A673 (cell line): ENCODE results near the gene EFCAB8. TPM values are rescaled to one million over a fixed set of nuclear protein-coding genes. Genes with fewer than 3 reads are reported as not detected.

ENCODE experiments used
- BruUV-seq: library from RNA; stranded (reverse); fragments of 400-500 nt; replicated peaks from 2 replicates; lab custom pipeline; 2021; lab: Mats Ljungman, UMichigan
- CTCF ChIA-PET: fragments of 300-600 bp; sonication (Branson Sonifier 250); formaldehyde crosslinking; loops from one replicate; lab custom pipeline; 2022; ENCODE audit warnings: antibody characterized with exemption; lab: Charles Lee
- POLR2A ChIA-PET: fragments of 300-600 bp; sonication (Branson Sonifier 250); formaldehyde crosslinking; loops from one replicate; lab custom pipeline; 2022; ENCODE audit warnings: antibody characterized with exemption; ENCODE audit not compliant: low non-redundant PET; lab: Charles Lee
- DNase-seq: peaks from one replicate; pipeline ENCODE4 v3.0.0-alpha.2; 2015; ENCODE audit warnings: low spot score
- H3K27ac ChIP-seq: fragments of 200-600 bp; sonication (generic); 2 replicates; pipeline ENCODE4 v1.5.1; 2016; ENCODE audit warnings: mixed run types, low read depth, mild to moderate bottlenecking, mixed read lengths, antibody characterized with exemption, low read length; ENCODE audit not compliant: poor library complexity, severe bottlenecking
- H3K27me3 ChIP-seq: fragments of 200-600 bp; sonication (generic); replicated peaks from 2 replicates; pipeline ENCODE4 v1.6.1; 2017; ENCODE audit warnings: mixed run types, low read depth, mild to moderate bottlenecking, mixed read lengths, antibody characterized with exemption, low read length; ENCODE audit not compliant: insufficient read depth, poor library complexity
- H3K36me3 ChIP-seq: fragments of 200-600 bp; sonication (generic); 2 replicates; pipeline ENCODE4 v1.6.1; 2016; ENCODE audit warnings: mixed run types, mild to moderate bottlenecking, mixed read lengths, antibody characterized with exemption, low read length; ENCODE audit not compliant: insufficient read depth, poor library complexity, severe bottlenecking
- H3K4me1 ChIP-seq: fragments of 200-600 bp; sonication (generic); 2 replicates; pipeline ENCODE4 v1.6.1; 2017; ENCODE audit warnings: mixed run types, mild to moderate bottlenecking, mixed read lengths, antibody characterized with exemption, low read length; ENCODE audit not compliant: insufficient read depth, poor library complexity, severe bottlenecking
- H3K4me3 ChIP-seq: fragments of 200-600 bp; sonication (generic); 2 replicates; pipeline ENCODE4 v1.5.1; 2016; ENCODE audit warnings: low read depth, mixed run types, mild to moderate bottlenecking, mixed read lengths, low read length; ENCODE audit not compliant: poor library complexity, severe bottlenecking
- H3K9me3 ChIP-seq: fragments of 200-600 bp; sonication (generic); 2 replicates; pipeline ENCODE4 v1.6.1; 2016; ENCODE audit warnings: mixed run types, low read depth, mild to moderate bottlenecking, mixed read lengths, antibody characterized with exemption, low read length; ENCODE audit not compliant: poor library complexity, severe bottlenecking
- CTCF ChIP-seq: fragments of 300-800, 200-600 bp; sonication (generic); conservative IDR thresholded peaks from 2 replicates; pipeline ENCODE4 v1.5.1; 2017; ENCODE audit warnings: low read depth, mild to moderate bottlenecking, antibody characterized with exemption, low read length, moderate library complexity, mixed read lengths
- EZH2 ChIP-seq: fragments of 200-600 bp; sonication (generic); IDR thresholded peaks from 2 replicates; pipeline ENCODE4 v1.6.1; 2017; ENCODE audit warnings: borderline replicate concordance, low read depth, mild to moderate bottlenecking, mixed read lengths, antibody characterized with exemption, low read length; ENCODE audit not compliant: poor library complexity, severe bottlenecking
- intact Hi-C: fragments of 100-400 bp; cut with micrococcal nuclease; formaldehyde crosslinking; loops from one replicate; pipeline ENCODE4 v1.10.0; 2022; ENCODE audit not compliant: unreplicated experiment
- total RNA-seq: library from RNA; stranded (reverse); gene quantifications from 2 replicates; pipeline ENCODE4 v1.2.3, GENCODE V29; 2021

EFCAB8 gene
- total RNA-seq, 1 experiment from 2014 or later: not detected

GRCh38 chr20:33009214-33010132 is 150.8 kb downstream of the EFCAB8 start:
- Histone ChIP-seq H3K27me3 (peaks cover 33% of the 10 kb centered on the region), H3K9me3 (no peaks in the 10 kb centered on the region), H3K4me3 (no peak overlapping the region), H3K27ac (no peak overlapping the region), H3K4me1 (no peaks in the 10 kb centered on the region), H3K36me3 (no peaks in the 10 kb centered on the region)
- no TSS peak for BruUV-seq
- intact Hi-C loops: no loop called here
- DNase-seq: no peak
- POLR2A ChIA-PET: no interaction called here
- CTCF ChIA-PET: no interaction called here
- TF ChIP-seq EZH2 (no peak), CTCF (no peak)

GRCh38 chr20:33010133-33010504 is 151.4 kb downstream of the EFCAB8 start:
- intact Hi-C loops: no loop called here
- no peak for TF ChIP-seq EZH2
- no peak for TF ChIP-seq CTCF
- Histone ChIP-seq H3K27ac (no peak overlapping the region), H3K36me3 (no peaks in the 10 kb centered on the region), H3K9me3 (no peaks in the 10 kb centered on the region), H3K27me3 (peaks cover 38% of the 10 kb centered on the region), H3K4me1 (no peaks in the 10 kb centered on the region), H3K4me3 (no peak overlapping the region)
- no peak for DNase-seq
- ChIA-PET CTCF (no interaction called here), POLR2A (no interaction called here)
- BruUV-seq: no TSS peak

GRCh38 chr20:33010674-33011449 is 152.1 kb downstream of the EFCAB8 start:
- Histone ChIP-seq H3K36me3 (no peaks in the 10 kb centered on the region), H3K27ac (no peak overlapping the region), H3K9me3 (no peaks in the 10 kb centered on the region), H3K4me1 (no peaks in the 10 kb centered on the region), H3K27me3 (peaks cover 45% of the 10 kb centered on the region), H3K4me3 (no peak overlapping the region)
- intact Hi-C loops: no loop called here
- ChIA-PET CTCF (no interaction called here), POLR2A (no interaction called here)
- DNase-seq: no peak
- no TSS peak for BruUV-seq
- no peak for TF ChIP-seq CTCF
- TF ChIP-seq EZH2: no peak

Other genes with a start within 250 kb of the EFCAB8 start
- gene C20orf203, start 185.0 kb upstream of the EFCAB8 start, total RNA-seq: not detected in 2 replicates
- 20.0 and 23.5 TPM in 2 replicates for gene COMMD7, start 115.5 kb upstream of the EFCAB8 start, total RNA-seq
- gene DNMT3B, start 96.5 kb upstream of the EFCAB8 start, total RNA-seq: 3.8 and 5.7 TPM in 2 replicates
- gene MAPRE1, start 39.0 kb upstream of the EFCAB8 start, total RNA-seq: 183 and 201 TPM in 2 replicates
- gene SUN5, start 145.5 kb downstream of the EFCAB8 start, total RNA-seq: not detected in 2 replicates
- gene BPIFB2, start 148.8 kb downstream of the EFCAB8 start, total RNA-seq: not detected in 2 replicates
- gene BPIFB6, start 172.7 kb downstream of the EFCAB8 start, total RNA-seq: not detected in 2 replicates
- not detected in 2 replicates for gene BPIFB3, start 195.0 kb downstream of the EFCAB8 start, total RNA-seq
- not detected in 2 replicates for gene BPIFB4, start 220.7 kb downstream of the EFCAB8 start, total RNA-seq